Rectal smooth muscle tissue (tissue), 1 donor: Measurements from ENCODE around the gene CLPSL1.

Experiments
- H3K27ac ChIP-seq: one replicate; pipeline ENCODE4 v1.7.0; 2013; ENCODE audit warnings: low read depth, low read length, inconsistent platforms
- H3K27me3 ChIP-seq: one replicate; pipeline ENCODE4 v1.7.0; 2013; ENCODE audit warnings: low read length; ENCODE audit not compliant: control insufficient read depth, insufficient read depth
- H3K36me3 ChIP-seq: one replicate; pipeline ENCODE4 v1.7.0; 2013; ENCODE audit warnings: low read length; ENCODE audit not compliant: control insufficient read depth, insufficient read depth
- H3K4me1 ChIP-seq: one replicate; pipeline ENCODE4 v1.7.0; 2013; ENCODE audit warnings: low read length; ENCODE audit not compliant: control insufficient read depth, insufficient read depth
- H3K4me3 ChIP-seq: one replicate; pipeline ENCODE4 v1.7.0; 2013; ENCODE audit warnings: low read length
- H3K9ac ChIP-seq: one replicate; pipeline ENCODE4 v1.7.0; 2013; ENCODE audit warnings: low read length

Gene CLPSL1

GRCh38 chr6:35774116-35774794, 6.6 kb upstream of the CLPSL1 start:
- Histone ChIP-seq H3K4me1 (no peaks in the 10 kb centered on the region), H3K4me3 (no peak overlapping the region), H3K9ac (no peak overlapping the region), H3K27me3 (no peaks in the 10 kb centered on the region), H3K27ac (no peak overlapping the region), H3K36me3 (no peaks in the 10 kb centered on the region)

- Histone ChIP-seq H3K36me3 (no peaks in the 10 kb centered on the region), H3K27ac (no peak overlapping the region), H3K4me3 (no peak overlapping the region), H3K27me3 (no peaks in the 10 kb centered on the region), H3K9ac (no peak overlapping the region), H3K4me1 (no peaks in the 10 kb centered on the region)
These were observed 5.8 kb upstream of the CLPSL1 start for GRCh38 chr6:35775031-35775430.

- peak within 1 kb of the TSS; percentile 46 for H3K4me3 ChIP-seq
- no peaks in the 10 kb centered on the region for H3K4me1 ChIP-seq
- H3K27me3 ChIP-seq, result no peaks in the 10 kb centered on the region
- H3K36me3 ChIP-seq, result no peaks in the 10 kb centered on the region
- H3K27ac ChIP-seq, result no peak within 1 kb of the TSS
- no peak within 1 kb of the TSS for H3K9ac ChIP-seq
These were observed 4.2 kb upstream of the CLPSL1 start, which contains the start of gene CLPSL2 for GRCh38 chr6:35776364-35777215. TSS of gene CLPSL2 (plus strand) at chr6:35776598. CDS start at chr6:35776619, 21 bp downstream.

GRCh38 chr6:35777356-35778102, 3.3 kb upstream of the CLPSL1 start:
- H3K27me3 ChIP-seq, result no peaks in the 10 kb centered on the region
- no peak overlapping the region for H3K27ac ChIP-seq
- H3K4me1 ChIP-seq, result no peaks in the 10 kb centered on the region
- no peak overlapping the region for H3K4me3 ChIP-seq
- no peaks in the 10 kb centered on the region for H3K36me3 ChIP-seq
- H3K9ac ChIP-seq, result no peak overlapping the region

GRCh38 chr6:35778437-35778836, 2.4 kb upstream of the CLPSL1 start:
- H3K4me1 ChIP-seq, result no peaks in the 10 kb centered on the region
- no peaks in the 10 kb centered on the region for H3K27me3 ChIP-seq
- H3K9ac ChIP-seq, result no peak overlapping the region
- H3K27ac ChIP-seq, result no peak overlapping the region
- H3K36me3 ChIP-seq, result no peaks in the 10 kb centered on the region
- no peak overlapping the region for H3K4me3 ChIP-seq

GRCh38 chr6:35781290-35781689, 471 bp downstream of the CLPSL1 start:
- H3K4me1 ChIP-seq, result no peaks in the 10 kb centered on the region
- peaks cover 3% of the 10 kb centered on the region for H3K27me3 ChIP-seq
- H3K9ac ChIP-seq, result no peak overlapping the region
- no peaks in the 10 kb centered on the region for H3K36me3 ChIP-seq
- no peak overlapping the region for H3K27ac ChIP-seq
- H3K4me3 ChIP-seq, result no peak overlapping the region

- Histone ChIP-seq H3K27ac (no peak overlapping the region), H3K27me3 (peaks cover 8% of the 10 kb centered on the region), H3K9ac (no peak overlapping the region)
These were observed 1.6 kb downstream of the CLPSL1 start for GRCh38 chr6:35782424-35782823.

GRCh38 chr6:35784200-35784599, 3.4 kb downstream of the CLPSL1 start:
- no peak overlapping the region for H3K9ac ChIP-seq
- no peak overlapping the region for H3K27ac ChIP-seq
- no peak overlapping the region for H3K4me3 ChIP-seq
- peaks cover 14% of the 10 kb centered on the region for H3K27me3 ChIP-seq
- H3K4me1 ChIP-seq, result no peaks in the 10 kb centered on the region
- no peaks in the 10 kb centered on the region for H3K36me3 ChIP-seq

More at GRCh38 chr6:35782424-35782823, 1.6 kb downstream of the CLPSL1 start:
- no peaks in the 10 kb centered on the region for H3K36me3 ChIP-seq
- H3K4me1 ChIP-seq, result no peaks in the 10 kb centered on the region
- H3K4me3 ChIP-seq, result no peak overlapping the region

- Histone ChIP-seq H3K27me3 (peaks cover 14% of the 10 kb centered on the region), H3K36me3 (no peaks in the 10 kb centered on the region), H3K9ac (no peak overlapping the region), H3K4me1 (no peaks in the 10 kb centered on the region), H3K27ac (no peak overlapping the region), H3K4me3 (no peak overlapping the region)
These were observed 5.5 kb downstream of the CLPSL1 start for GRCh38 chr6:35786272-35786671.

GRCh38 chr6:35786810-35787209, 6.0 kb downstream of the CLPSL1 start:
- H3K27me3 ChIP-seq, result peaks cover 14% of the 10 kb centered on the region
- H3K27ac ChIP-seq, result no peak overlapping the region

GRCh38 chr6:35787266-35788218, 6.7 kb downstream of the CLPSL1 start:
- Histone ChIP-seq H3K36me3 (no peaks in the 10 kb centered on the region), H3K4me1 (no peaks in the 10 kb centered on the region), H3K9ac (no peak overlapping the region), H3K4me3 (no peak overlapping the region), H3K27ac (no peak overlapping the region), H3K27me3 (peaks cover 14% of the 10 kb centered on the region)

More at GRCh38 chr6:35786810-35787209, 6.0 kb downstream of the CLPSL1 start:
- Histone ChIP-seq H3K4me1 (no peaks in the 10 kb centered on the region), H3K36me3 (no peaks in the 10 kb centered on the region), H3K9ac (no peak overlapping the region), H3K4me3 (no peak overlapping the region)
